NCI-H1417 treated with DMSO at 0.1 percent for 48 hours (cell line): Measurements from ENCODE around the gene VAMP7.
"Not testable (repeated sequence)": the region's sequence is repeated elsewhere in the genome, so short reads cannot be mapped to it uniquely, and the experiment has no call there.

Source experiments
- DNase-seq: peaks from one replicate; lab custom pipeline; 2025; lab: John Stamatoyannopoulos, UW

VAMP7 gene

DNA sequence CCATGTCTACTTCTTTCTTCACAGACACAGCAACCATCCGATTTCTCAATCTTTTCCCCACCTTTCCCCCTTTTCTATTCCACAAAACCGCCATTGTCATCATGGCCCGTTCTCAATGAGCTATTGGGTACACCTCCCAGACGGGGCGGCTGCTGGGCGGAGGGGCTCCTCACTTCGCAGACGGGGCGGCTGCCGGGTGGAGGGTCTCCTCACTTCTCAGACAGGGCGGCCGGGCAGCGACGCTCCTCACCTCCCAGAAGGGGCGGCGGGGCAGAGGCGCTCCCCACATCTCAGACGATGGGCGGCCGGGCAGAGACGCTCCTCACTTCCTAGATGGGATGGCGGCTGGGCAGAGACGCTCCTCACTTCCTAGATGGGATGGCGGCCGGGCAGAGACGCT, 26.5 kb downstream of the VAMP7 start:
- DNase-seq = not testable (repeated sequence)

DNA sequence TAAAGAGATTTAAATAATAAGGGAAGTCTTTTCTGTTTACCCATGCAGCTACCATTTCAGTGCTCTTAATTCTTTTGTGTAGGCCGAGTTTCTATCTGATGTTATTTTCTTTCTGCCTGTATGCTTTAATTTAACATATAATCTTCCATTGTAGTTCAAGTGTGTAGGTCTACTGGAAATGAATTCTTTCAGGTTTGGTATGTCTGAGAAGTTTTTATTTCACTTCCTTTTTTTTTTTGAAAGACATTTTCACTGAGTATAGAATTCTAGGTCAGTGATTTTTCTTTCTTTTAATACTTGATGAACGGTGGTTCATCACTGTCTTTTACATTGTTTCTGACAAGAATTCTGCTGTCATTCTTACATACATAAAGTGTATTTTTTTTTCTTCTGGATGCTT, 42.1 kb downstream of the VAMP7 start:
- no peak for DNase-seq

DNA sequence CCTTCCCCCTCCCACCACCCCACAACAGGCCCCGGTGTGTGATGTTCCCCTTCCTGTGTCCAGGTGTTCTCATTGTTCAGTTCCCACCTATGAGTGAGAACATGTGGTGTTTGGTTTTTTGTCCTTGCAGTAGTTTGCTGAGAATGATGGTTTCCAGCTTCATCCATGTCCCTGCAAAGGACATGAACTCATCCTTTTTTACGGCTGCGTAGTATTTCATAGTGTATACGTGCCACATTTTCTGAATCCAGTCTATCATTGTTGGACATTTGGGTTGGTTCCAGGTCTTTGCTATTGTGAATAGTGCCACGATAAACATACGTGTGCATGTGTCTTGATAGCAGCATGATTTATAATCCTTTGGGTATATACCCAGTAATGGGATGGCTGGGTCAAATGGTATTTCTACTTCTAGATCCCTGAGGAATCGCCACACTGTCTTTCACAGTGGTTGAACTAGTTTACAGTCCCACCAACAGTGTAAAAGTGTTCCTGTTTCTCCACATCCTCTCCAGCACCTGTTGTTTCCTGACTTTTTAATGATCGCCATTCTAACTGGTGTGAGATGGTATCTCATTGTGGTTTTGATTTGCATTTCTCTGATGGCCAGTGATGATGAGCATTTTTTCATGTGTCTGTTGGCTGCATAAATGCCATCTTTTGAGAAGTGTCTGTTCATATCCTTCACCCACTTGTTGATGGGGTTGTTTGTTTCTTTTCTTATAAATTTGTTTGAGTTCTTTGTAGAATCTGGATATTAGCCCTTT, 49.9 kb downstream of the VAMP7 start:
- not testable (repeated sequence) for DNase-seq

DNA sequence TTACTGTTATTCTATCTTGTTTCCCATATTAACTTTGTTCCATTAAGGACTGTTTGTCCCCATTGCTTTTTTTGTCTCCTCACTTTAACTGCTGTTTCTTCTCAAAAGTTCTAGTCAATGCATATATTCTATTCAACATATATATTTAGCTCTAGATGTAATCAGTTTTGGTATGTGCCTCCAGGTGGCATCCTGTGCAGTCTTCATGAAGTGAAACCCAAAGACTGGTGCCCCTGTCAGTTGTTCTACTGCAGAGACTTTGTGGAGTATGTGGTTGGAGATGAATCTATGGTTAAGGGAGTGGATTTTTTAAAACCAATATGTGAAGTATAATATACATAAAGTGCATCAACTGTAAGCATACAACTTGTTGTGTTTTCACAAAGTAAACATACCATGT, 57.0 kb downstream of the VAMP7 start:
- DNase-seq = no peak

DNA sequence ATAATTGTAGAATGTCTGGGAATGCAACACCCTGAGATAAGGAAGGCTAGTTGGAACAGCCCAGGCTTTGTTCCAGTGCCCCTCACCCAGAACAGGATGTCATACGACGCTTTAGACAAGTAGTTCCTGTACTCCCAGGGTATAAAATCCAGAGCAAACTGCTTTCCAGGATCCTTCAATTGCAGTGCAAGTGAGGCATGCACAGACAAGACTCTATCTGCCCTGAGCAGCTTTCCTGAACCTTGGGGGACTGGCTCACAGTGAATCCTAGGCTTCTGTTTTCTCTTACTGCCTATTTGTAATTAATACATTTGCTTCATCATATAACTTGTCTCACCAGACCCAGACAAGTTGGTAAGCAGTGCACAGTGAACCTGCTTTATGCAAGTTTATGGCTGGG, 68.0 kb downstream of the VAMP7 start:
- no peak for DNase-seq

DNA sequence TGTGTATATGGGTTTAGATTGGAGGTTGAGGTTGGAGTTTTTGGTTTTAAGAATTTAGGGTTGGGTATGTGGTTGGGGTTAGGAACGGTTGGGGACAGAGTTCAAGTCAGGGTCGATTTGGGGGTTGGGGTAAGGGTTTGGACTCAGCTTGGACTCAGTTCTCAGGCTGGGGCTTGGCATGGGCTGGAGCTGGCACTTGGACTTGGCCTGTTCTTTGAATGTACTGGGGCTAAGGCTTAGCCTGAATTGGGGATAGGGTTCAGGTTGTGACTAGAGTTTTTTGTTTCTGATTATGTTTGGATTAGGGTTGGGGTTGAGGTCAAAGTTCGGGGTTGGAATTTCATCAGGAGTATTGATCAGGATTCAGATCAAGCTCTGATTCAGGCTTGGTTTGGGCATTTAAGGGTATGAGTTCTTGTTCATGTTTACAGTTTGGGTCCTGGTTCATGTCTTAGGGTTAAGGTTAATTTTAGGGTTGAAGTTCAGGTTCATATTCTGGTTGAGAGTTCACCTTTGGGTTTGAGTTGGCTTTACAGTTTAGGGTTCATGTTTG, 70.2 kb downstream of the VAMP7 start:
- no peak for DNase-seq

DNA sequence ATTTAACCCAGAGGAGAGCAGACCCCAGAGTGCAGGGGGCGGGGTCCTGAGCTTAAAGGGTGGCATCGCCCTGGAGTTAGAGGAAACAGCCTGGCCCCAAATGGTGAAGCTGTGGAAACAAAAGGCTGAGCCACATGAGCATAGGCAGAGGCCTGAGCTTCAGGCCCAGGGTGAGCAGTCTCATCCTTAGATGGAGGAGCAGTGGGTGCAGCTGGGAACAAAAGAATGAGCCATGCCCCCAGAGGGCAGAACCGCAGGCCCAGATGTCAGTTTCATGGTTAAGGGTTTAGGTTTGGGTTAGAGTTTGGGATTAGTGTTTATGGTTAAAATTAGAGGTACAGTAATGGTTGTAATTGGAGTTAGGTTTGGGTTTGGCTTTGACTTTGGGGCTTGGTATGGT, 71.9 kb downstream of the VAMP7 start:
- DNase-seq = no peak

DNA sequence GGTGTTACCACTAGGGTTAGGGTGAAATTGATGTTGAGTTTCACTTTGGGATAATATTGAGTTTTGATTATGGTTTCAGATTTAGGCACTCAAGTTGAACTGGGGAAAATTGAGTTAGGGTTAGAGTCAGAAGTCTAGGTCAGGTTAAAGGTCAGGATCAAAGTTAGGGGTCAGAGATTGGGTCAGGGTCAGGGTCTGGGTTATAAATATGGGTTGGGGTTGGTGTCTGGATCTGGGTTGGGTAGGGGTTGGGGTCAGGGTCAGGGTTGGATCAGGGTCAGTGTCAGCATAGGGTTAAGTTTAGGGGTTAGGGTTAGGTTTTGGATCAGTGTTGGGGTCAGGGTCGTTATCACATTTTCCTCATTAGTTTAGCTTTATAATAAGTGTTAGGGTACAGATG, 73.6 kb downstream of the VAMP7 start:
- no peak for DNase-seq

DNA sequence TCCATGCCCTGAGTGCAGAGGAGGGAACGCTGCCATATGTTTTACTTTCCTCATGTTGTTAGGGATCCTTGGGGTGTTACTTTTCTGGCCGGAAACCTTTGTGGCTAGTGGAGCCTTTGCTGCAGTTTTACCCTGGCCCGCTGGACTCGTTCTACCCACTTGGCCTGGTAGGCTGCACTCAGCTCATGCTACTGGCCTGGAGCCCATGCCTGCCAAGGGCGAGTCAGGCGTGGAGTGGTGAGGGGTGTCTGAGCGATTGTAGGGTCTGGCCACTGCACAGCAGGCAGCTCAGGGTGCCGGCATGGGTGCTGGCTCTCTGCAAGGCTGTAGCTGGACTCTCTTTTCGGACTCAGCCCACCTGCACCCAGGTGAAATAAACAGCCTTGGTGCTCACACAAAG, 75.0 kb downstream of the VAMP7 start:
- DNase-seq = no peak

DNA sequence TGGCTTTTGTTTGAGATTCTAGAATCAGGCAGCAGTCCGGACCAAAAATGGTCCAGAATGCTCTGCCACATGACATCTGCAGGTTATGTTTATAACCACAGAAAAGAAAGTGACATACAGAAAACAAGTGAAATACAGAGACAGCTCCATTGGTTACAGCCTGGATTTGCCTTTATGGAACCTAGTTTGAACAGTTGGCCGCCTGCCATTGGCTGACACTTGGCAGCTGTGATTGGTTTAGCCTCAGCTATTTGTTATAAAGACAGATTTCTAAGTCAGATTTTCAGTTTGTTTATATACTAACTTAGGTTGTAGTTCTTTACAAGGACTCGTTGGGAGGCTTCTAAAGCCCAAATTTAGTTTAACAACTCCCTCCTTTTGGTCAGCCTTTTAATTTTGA, 75.5 kb downstream of the VAMP7 start:
- DNase-seq = no peak

DNA sequence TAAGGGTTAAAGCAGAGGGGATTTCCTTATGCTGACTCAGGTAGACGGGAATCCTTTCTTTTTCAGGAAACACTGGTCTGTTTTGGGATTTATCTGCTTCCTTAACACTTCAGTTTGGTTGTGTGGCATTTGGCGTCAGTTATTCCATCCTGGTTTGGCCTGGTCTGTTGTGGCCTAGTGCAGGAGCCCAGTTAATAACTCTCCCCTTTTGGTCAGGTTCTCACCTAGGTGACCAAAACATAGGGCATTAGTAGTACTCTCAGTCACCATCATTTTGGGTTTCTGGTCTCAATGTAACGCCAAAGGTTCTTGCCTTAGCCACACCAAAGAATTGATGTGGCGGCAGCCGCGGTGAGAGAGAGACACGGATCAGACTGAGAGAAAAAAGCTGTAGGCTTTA, 76.7 kb downstream of the VAMP7 start:
- no peak for DNase-seq

DNA sequence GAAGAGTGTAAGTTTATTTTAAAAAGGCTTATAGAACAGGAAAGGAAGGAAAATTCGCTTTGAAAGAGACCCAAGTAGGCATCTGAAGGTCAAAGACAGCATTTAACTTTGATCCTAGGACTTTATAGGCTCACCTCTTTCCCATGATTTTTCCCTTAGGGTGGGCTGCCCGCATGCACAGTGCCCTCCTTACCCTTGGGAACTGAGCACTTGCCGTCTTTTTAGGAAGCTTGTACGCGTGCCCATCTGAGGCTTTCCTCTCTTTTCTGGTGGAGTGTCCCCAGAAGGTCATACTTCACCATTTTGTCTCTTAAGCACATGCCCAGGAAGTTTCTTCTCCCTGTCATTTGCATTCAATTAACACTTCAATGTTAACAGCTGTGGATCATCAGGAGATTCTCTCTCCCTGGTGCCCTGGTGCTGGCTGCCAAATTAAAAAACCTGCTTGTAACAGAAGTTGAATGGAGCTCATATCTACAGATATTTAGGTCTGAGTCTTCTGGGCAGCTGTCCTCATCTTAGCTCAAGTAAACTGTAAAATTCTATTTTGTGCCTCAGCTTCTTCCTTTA, 78.0 kb downstream of the VAMP7 start:
- no peak for DNase-seq

DNA sequence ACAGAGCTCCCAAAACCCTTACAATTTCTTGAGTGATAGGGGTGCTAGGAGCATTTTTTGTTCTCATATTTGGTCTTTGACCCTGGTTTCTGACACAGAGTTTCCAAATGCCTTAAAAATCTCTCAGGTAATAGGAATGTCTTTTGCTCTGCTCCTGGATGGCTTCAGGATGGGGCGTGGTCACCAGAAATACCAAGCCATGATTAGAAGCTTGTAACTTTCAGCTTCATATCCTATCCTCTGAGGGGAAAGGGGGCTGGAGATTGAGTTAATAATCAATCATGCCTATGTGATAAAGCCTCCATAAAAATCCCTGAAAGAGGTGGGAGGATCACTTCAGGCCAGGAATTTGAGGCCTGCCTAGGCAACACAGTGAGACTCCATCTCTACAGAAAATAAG, 81.8 kb downstream of the VAMP7 start:
- DNase-seq = no peak

DNA sequence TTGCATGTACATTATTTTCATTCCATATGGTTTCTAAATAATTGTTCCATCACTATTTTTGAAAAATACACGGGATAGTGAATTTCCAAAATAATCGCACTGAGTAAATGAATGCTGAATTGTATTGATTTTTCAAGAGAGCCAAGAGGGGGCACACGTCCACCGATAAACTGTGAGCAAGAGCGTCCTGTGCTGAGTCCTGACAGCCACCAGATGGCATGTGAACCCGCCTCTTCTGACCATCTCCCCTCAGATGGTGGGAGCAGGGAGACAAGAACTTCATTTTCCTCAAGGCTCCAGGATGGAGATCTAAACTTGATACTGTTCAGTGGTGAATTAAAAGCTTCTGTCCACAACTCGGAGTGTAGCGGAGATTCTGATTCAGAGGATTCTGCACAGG, 85.7 kb downstream of the VAMP7 start:
- DNase-seq = no peak

DNA sequence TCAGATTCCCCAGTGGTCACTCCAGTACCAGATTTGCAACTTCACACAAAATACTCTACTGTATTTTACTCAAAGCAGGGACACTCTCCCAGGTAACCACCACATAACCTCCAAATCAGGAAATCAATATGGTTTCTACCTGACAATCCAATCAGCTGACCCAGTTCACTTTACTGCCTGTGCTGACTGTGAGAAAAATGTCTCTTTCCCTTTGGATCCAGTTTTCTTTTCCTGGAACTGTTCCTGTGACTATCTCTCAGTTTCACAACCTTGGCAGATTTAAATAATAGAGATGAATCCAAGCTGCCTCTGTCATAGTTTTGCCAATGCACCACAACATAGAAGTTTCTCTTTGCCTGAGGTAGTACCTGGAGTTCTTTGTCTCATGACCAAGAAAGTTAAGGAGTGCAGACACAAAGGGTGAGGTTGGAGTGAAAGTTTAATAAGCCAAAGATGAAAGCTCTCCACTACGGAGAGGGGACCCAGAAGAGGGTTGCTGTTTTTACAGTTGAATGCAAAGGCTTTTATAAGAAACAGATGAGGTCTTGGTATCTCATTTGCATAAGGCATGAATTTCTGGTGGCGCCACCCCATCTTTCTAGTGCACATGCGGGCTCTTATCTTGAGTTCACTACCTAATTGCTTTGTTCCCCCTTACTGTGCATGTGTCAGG, 86.6 kb downstream of the VAMP7 start:
- no peak for DNase-seq

DNA sequence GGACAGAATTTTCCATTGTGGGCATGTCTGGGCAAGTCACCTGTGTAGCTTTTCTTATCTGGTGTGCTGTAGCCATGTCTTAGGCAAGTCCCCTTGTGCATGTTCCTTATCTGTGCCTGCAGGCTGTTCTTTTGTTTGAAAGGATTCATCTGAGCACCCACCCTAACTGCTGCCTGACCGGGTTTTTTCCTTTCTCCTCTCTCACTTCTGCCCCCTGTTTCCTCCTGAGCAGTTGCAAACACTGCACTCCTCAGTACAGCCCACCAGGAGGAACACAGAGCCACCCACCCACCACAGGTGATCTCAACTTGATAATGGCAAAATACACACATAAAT, 87.1 kb downstream of the VAMP7 start:
- no peak for DNase-seq

DNA sequence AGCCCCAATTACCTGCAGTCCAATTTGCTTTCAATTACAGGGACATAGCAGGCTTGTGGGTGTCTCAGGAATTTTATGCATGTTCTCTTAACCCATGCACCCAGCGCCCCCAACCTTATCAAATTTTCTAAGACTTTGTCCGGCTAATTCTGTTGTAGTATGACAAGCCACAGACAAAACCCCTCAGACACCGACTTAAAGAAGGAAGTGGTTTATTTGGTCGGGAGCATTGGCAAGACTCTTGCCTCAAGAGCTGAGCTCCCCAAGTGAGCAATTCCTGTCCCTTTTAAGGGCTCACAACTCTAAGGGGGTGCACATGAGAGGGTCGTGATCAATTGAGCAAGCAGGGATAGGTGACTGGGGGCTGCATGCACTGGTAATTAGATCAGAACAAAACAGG, 87.6 kb downstream of the VAMP7 start:
- DNase-seq = no peak

DNA sequence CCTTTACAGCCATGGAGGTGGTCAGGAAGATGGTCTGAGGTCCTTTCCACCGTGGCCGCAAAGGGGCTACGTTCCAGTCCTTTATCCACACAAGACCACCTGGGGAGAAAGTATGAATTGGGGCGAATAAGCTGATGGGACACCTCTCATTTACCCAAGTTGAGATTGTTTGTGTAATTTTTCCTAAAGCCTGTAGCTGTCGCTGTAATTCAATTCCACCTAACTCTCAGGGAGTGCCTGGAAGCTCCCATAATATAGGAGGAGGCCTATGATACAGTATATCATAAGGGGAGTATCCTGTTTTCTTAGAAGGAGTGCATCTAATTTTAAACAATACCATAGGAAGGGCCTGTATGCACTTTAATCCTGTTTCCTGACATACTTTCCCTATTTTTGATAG, 90.5 kb downstream of the VAMP7 start:
- DNase-seq = not testable (repeated sequence)

DNA sequence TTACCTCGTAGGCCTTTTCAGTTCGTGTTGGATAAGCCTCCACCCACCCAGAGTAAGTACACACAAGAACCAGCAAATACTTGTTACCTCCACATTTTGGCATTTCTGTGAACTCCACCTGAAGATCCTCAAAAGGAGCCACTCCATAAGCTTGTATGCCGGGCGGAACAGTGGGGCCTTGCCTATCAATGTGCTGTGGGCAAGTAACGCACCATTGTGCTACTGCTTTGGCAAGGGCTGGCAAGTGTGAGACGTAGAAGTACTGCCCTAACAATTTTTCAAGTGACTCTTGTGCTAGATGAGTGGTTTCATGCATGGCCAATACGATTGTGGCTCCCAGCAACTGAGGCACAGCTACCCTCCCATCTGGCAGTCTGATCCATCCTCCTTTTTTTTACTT, 91.1 kb downstream of the VAMP7 start:
- not testable (repeated sequence) for DNase-seq

DNA sequence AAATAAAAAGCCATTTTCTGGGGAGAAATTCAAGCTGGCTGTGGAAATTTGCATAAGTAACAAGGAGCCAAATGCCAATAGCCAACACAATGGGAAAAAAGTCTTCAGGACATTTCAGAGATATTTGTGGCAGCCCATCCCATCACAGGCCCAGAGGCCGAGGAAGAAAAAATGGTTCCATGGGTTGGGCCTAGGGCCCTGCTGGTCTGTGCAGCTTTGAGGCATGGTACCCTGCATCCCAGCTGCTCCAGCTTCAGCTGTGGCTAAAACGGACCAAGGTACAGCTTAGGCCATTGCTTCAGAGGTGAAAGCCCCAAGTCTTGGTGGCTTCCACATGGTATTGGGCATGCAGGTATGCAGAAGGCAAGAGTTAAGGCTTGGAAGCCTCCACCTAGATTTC, 102.2 kb downstream of the VAMP7 start:
- no peak for DNase-seq

DNA sequence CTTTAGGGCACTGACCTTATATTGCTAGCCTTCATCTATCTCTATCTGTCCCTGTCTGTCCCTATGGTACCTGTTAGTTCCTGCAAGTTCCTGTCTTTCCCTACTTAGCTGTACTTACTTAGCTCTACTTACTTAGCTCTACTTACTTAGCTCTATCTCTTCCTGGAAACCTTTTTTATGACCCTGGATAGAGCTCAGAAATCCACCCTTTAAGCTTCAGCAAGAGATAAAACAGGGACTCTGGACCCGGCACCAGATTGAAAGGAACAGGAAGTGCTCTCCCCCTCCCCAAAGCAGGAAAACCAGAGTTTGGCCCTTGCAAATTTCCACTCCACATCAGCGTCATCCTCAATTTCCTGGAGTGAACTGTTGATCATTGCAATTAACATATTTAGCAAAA, 104.1 kb downstream of the VAMP7 start:
- DNase-seq = no peak

DNA sequence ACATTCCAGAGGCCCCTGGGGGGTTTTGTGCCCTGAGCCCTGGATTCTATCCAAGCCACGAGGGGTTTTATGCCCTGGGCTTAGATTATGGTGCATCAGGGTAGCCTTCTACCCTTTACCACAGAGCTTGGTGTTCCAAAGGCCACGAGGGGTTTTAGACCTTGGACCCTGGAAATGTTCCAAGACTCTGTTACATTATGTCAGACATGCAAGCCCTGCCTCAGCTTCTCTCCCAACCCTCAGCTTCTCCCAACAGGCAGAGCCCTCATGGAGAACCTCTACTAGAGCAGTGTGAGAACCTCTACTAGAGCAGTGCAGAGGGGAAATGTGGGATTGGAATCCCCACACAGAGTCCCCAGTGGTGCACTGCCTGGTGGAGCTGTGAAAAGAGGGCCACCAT, 105.8 kb downstream of the VAMP7 start:
- not testable (repeated sequence) for DNase-seq

DNA sequence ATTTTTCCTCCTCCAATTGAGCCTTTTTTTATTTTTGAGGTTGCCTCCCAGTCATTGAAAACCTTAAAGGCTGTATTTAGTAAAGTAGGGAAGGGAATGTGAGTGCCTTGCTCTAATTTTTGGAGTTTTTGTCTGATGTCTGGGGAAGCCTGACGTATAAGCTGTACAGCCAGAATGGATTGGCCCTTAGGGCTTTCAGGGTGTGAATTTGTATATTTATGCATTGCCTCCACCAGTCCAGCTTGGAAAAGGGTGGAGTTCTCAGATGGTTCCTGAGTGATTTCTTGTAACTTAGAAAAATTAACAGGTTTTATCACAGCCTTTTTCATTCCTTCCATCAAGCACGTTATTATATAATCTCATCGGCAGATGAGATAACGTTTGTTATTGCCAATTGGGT, 107.7 kb downstream of the VAMP7 start:
- DNase-seq = no peak
